ENCODE results near the gene FKBP10. TPM values are rescaled to one million over a fixed set of nuclear protein-coding genes. Genes with fewer than 3 reads are reported as not detected.

FKBP10 gene
- total and polyA plus RNA-seq, 7 donors = 3.9 to 9.5 (median 5.7) TPM

DNA sequence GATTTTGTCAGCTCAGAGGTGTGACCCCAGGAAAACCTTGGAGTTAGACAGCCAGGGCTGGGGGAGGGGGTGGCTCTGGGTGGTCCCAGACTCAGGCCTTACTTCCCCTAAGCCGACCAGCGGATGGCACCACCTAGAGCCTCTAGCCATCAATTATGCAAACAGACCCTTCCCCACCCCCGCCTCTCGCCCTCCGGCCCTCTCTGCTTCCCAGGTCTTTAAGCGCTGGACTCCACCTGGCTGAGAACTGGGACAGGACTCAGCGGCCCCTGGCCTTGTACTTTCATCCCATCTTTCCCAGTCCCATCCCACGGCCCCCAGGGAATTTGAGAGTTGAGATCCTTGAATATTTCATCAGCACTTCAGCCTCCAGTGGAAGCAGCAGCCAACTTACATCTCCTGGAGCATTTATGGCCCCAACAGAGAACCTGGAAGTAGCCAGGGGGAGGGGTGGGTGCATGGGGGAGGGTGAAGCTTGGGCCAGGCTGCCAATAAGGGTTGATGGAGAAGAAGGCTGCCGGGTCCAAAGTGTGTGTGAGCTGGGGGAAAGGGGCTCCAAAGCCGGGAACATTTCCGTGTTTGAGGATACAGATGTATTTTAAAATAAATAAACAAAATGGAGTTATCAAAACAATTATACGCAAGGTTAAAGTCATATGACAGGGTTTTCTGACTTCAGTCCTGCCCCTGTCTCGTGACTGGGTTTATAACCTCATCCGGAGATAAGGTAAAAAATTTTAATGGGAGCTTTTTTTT is 18.8 kb upstream of the FKBP10 start:
- ATAC-seq = no peak
- Histone ChIP-seq H3K4me3 (no peak overlapping the region), H3K27ac (no peak overlapping the region)

DNA sequence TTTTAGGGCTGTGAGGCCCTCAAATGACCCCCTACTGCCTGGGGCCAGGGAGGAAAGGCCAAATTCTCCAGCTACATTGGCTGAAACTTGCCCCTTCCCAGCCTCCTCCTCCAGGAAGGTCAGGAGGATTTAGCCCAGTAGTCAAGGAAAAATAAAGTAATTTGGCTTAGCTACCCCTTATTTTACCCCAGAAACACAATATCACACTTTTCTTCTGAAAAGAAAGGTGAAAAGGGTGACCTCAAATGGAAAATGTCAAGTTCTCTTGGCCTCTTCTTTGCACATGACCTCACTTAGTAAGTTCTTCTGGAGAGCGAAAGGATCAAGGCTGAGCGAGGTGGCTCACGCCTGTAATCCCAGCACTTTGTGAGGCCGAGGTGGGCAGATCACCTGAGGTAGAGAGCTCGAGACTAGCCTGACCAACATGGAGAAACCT is 18.2 kb upstream of the FKBP10 start:
- Histone ChIP-seq H3K4me1 (no peaks in the 10 kb centered on the region), H3K27ac (no peak overlapping the region), H3K27me3 (ENCODE audit: insufficient read depth in 3 of 3, low read length in 2 of 3) (no peaks in the 10 kb centered on the region), H3K36me3 (ENCODE audit: insufficient read depth in 1 of 2, low read depth in 1 of 2) (no peaks in the 10 kb centered on the region), H3K9me3 (no peaks in the 10 kb centered on the region), H3K4me3 (no peak overlapping the region)
- no peak for DNase-seq
- intact Hi-C loops (cut with DNase I) = no loop called here
- ATAC-seq = no peak
- TF ChIP-seq, protein P1, sequence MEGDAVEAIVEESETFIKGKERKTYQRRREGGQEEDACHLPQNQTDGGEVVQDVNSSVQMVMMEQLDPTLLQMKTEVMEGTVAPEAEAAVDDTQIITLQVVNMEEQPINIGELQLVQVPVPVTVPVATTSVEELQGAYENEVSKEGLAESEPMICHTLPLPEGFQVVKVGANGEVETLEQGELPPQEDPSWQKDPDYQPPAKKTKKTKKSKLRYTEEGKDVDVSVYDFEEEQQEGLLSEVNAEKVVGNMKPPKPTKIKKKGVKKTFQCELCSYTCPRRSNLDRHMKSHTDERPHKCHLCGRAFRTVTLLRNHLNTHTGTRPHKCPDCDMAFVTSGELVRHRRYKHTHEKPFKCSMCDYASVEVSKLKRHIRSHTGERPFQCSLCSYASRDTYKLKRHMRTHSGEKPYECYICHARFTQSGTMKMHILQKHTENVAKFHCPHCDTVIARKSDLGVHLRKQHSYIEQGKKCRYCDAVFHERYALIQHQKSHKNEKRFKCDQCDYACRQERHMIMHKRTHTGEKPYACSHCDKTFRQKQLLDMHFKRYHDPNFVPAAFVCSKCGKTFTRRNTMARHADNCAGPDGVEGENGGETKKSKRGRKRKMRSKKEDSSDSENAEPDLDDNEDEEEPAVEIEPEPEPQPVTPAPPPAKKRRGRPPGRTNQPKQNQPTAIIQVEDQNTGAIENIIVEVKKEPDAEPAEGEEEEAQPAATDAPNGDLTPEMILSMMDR (IDR thresholded peaks at IDR 0.05) = no peak
- WGBS, 3 donors = 96 to 99% (median 98%) methylated on average over 5 of the region's 5 CpGs

More for the DNA sequence above, 18.8 kb upstream of the FKBP10 start:
- Histone ChIP-seq H3K4me1 (no peaks in the 10 kb centered on the region), H3K36me3 (ENCODE audit: insufficient read depth in 1 of 2, low read depth in 1 of 2) (no peaks in the 10 kb centered on the region), H3K9me3 (no peaks in the 10 kb centered on the region), H3K27me3 (ENCODE audit: insufficient read depth in 3 of 3, low read length in 2 of 3) (no peaks in the 10 kb centered on the region)
- WGBS, 3 donors = 81 to 86% (median 82%) methylated on average over 14 of the region's 14 CpGs
- intact Hi-C loops (cut with DNase I) = no loop called here
- no peak for DNase-seq
- TF ChIP-seq, protein P1 (IDR thresholded peaks at IDR 0.05) = no peak

DNA sequence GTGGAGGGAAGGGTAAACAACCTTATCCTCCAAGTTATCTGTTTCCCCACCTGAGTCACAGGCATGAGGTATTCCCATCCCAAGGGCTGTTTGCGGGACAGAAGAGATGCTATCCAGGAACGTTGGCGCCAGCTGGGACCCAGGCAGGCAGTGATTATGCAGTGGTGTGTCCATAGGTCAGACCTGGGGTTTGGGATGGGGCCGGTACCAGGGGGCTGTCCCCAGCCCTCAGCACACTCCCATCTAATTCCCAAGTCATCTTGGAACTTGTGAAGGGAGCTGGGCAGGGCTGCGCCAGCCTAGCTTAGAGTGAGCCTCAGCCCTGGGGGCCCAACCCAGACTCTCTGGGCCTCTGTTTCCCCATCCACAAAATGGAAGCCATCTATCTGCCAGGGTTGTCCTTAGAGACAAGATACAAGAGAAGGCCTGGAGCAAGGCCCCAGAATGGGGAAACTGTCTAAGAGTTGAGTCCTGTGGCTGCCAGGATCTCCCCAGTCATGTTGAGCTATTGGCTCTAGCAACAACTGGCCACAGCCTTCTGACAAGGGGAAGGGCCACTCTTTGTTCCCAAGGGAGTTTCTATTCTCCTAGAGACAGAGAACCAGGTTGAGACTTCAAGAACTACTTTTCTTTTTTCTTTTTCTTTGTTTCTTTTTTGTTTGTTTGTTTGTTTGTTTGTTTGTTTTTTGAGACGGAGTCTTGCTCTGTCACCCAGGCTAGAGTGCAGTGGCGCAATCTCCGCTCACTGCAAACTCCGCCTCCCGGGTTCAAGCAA is 16.5 kb upstream of the FKBP10 start:
- H3K36me3 ChIP-seq (ENCODE audit: insufficient read depth in 1 of 2, low read depth in 1 of 2) = no peaks in the 10 kb centered on the region
- TF ChIP-seq, protein P1 (IDR thresholded peaks at IDR 0.05) = no peak
- no peaks in the 10 kb centered on the region for H3K27me3 ChIP-seq (ENCODE audit: insufficient read depth in 3 of 3, low read length in 2 of 3)
- no peak overlapping the region for H3K27ac ChIP-seq
- no peaks in the 10 kb centered on the region for H3K9me3 ChIP-seq
- peaks cover 4% of the 10 kb centered on the region for H3K4me1 ChIP-seq
- 91 to 96% (median 96%) methylated on average over 10 of the region's 10 CpGs for WGBS, 3 donors
- no peak overlapping the region for H3K4me3 ChIP-seq
- no peak for DNase-seq
- intact Hi-C loops (cut with DNase I) = no loop called here
- no peak for ATAC-seq

DNA sequence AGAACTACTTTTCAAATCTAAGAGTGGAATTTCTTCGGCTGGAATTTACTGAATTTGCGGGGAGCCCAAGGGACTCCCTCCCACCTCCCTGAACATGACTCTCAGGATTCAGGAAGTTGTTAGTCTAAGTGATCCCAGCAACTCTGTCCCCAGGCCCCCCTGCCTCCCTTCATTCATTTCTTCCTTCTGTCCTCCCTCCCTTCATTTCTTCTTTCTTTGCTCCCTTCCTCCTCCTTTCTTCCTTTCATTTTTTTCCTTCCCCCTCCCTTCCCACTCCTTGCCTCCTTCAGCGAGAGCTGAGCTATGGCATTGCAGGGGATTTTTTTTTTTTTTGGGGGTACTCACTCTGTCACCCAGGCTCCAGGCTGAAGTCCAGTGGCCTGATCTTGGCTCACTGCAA is 15.4 kb upstream of the FKBP10 start:
- Histone ChIP-seq H3K36me3 (ENCODE audit: insufficient read depth in 1 of 2, low read depth in 1 of 2) (no peaks in the 10 kb centered on the region), H3K4me1 (peaks cover 6% of the 10 kb centered on the region), H3K9me3 (no peaks in the 10 kb centered on the region), H3K4me3 (no peak overlapping the region), H3K27ac (no peak overlapping the region), H3K27me3 (ENCODE audit: insufficient read depth in 3 of 3, low read length in 2 of 3) (no peaks in the 10 kb centered on the region)
- TF ChIP-seq, protein P1 (IDR thresholded peaks at IDR 0.05) = no peak
- WGBS, 3 donors = 75 to 83% (median 77%) methylated on average over 3 of the region's 3 CpGs
- DNase-seq (no peak), ATAC-seq (no peak)
- intact Hi-C loops (cut with DNase I) = no loop called here

Data from psoas muscle (tissue), 8 donors.